ENCODE data around the gene NINJ1. TPM values are rescaled to one million over a fixed set of nuclear protein-coding genes. Genes with fewer than 3 reads are reported as not detected.
A peak's percentile ranks its signal among the peaks of the same experiment; 100 is the strongest.

NINJ1 gene
- total and polyA plus RNA-seq, 3 donors from 2014 or later = 99.3 to 152 (median 148) TPM

DNA sequence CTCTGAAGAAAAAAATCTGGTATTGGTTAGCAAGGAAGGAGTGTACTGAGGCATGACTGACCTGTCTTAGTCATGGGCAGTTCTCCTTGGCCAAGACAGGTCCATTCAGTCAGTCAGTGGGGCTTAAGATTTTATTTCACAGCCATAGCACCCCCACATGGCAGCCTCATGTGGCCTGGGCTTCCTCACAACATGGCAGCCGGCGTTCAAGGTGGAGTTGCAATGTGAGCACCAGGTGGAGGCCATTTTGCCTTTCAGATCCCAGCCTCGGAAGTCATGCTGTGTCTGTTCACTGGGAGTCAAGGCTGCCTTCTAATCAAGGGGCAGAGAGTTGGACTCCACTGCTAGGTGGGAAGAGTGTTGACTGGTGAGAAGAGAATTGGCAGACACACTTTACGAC, 48.4 kb downstream of the NINJ1 start:
- Histone ChIP-seq H3K27ac (no peak overlapping the region), H3K4me1 (no peaks in the 10 kb centered on the region), H3K27me3 (no peaks in the 10 kb centered on the region), H3K4me3 (no peak overlapping the region), H3K9me3 (no peaks in the 10 kb centered on the region), H3K36me3 (ENCODE audit: low read depth, missing control alignments) (no peaks in the 10 kb centered on the region)
- intact Hi-C loops (cut with DNase I; ENCODE audit: low total_unique reads) = no loop called here
- DNase-seq = peak; percentile 9
- TF ChIP-seq POLR2A (IDR thresholded peaks at IDR 0.05) (no peak), CTCF (IDR thresholded peaks at IDR 0.05) (no peak)
- 93 to 100% methylated on average over 4 of the region's 4 CpGs for WGBS, 2 donors

- Histone ChIP-seq H3K36me3 (ENCODE audit: low read depth, missing control alignments) (no peaks in the 10 kb centered on the region), H3K27me3 (no peaks in the 10 kb centered on the region), H3K27ac (no peak overlapping the region), H3K4me3 (no peak overlapping the region), H3K4me1 (no peaks in the 10 kb centered on the region), H3K9me3 (no peaks in the 10 kb centered on the region)
- WGBS, 2 donors = 94 to 97% methylated on average over 6 of the region's 6 CpGs
- TF ChIP-seq POLR2A (IDR thresholded peaks at IDR 0.05) (no peak), CTCF (IDR thresholded peaks at IDR 0.05) (no peak)
- intact Hi-C loops (cut with DNase I; ENCODE audit: low total_unique reads) = no loop called here
- DNase-seq = peak; percentile 13
Observed at GRCh38 chr9:93084471-93084881, 49.6 kb downstream of the NINJ1 start.

DNA sequence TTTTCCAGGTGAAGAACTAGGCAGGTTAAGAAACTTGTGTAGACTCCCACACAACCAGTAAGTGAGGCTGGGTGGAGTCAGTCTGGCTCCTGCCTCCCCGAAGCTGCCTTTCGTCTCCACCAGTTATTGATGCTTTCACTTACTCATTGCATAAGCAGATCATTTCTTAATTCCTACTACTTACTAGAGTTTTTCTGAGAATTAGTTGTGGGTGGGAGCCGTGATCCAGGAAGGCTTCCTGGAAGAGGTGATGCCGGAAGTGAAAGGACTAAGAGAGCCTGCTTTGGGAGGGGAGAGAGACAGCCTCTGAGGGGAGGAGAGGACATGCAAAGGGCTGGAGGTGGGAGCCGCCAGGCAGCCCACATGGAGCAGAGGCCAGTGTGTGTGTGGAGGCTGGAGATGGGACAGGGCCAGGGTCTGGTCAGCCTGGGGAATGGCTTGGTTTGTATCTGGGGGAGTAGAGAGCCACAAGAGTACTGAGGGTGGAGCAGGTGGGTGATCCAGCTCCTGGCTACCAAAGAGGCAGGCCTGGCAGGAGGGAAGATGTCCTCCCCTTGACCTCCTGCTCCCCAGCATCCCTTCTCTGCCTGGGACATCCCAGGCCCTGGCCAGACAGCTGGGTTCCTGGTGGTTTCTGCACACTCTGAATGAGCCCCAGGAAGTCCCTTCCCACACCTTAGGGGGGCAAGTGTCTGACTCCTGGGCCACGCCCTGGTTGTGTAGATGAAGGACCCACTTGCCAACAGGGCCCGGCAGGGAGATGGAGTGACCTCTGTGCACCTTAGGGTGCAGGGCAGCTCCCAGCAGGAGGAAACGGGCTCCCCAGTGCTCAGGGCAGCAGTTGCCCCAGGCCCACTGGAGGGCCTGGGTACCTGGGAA, 50.2 kb downstream of the NINJ1 start:
- peak; percentile 1 for DNase-seq
- TF ChIP-seq POLR2A (IDR thresholded peaks at IDR 0.05) = no peak
- no peak for TF ChIP-seq CTCF (IDR thresholded peaks at IDR 0.05)
- no peaks in the 10 kb centered on the region for H3K4me1 ChIP-seq
- intact Hi-C loops (cut with DNase I; ENCODE audit: low total_unique reads) = no loop called here
- H3K27ac ChIP-seq = no peak overlapping the region
- H3K9me3 ChIP-seq = no peaks in the 10 kb centered on the region
- WGBS, 2 donors = 83% methylated on average over 5 to 8 of the region's 8 CpGs
- H3K36me3 ChIP-seq (ENCODE audit: low read depth, missing control alignments) = no peaks in the 10 kb centered on the region
- no peaks in the 10 kb centered on the region for H3K27me3 ChIP-seq
- H3K4me3 ChIP-seq = no peak overlapping the region

DNA sequence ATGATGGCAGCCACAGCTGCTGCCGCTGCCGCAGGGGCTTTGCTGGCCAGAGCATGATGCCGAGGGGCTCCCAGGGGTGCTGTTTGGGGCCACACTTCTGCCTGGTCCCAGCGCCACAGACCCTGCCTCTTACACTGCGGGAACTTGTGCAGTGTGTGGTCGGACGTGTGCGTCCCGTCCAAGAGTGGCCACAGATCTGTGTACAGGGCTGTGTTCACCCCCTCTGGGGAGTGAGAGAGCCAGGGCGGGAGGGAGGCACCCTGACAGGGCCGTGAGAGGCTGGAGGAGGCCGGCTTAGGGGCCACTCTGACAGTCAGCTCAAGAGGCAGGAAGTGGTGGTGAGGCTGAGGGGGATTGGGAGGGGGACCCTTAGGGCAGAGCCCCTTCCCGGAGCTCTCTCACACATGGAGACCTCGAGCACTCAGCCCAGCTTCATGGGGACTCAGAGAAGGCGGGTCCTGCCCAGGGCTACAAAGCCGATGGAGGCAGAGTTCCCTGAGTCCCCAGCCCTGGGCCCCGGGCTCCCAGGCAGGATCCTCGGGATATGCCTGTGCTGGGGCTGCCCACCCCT, 51.1 kb downstream of the NINJ1 start:
- no peak overlapping the region for H3K27ac ChIP-seq
- TF ChIP-seq POLR2A (IDR thresholded peaks at IDR 0.05) (no peak), CTCF (IDR thresholded peaks at IDR 0.05) (no peak)
- no peaks in the 10 kb centered on the region for H3K27me3 ChIP-seq
- H3K4me3 ChIP-seq = no peak overlapping the region
- H3K36me3 ChIP-seq (ENCODE audit: low read depth, missing control alignments) = no peaks in the 10 kb centered on the region
- H3K9me3 ChIP-seq = no peaks in the 10 kb centered on the region
- intact Hi-C loops (cut with DNase I; ENCODE audit: low total_unique reads) = no loop called here
- no peaks in the 10 kb centered on the region for H3K4me1 ChIP-seq
- WGBS, 2 donors = 82 to 87% methylated on average over 10 to 18 of the region's 18 CpGs
- peak; percentile 9 for DNase-seq
